H1 (cell line): ENCODE data around the gene RNF214. TPM values are rescaled to one million over a fixed set of nuclear protein-coding genes. Genes with fewer than 3 reads are reported as not detected.

Experiments used
- NANOG ChIP-seq: IDR thresholded peaks from 2 replicates; pipeline ENCODE4 v1.6.1; 2011; ENCODE audit warnings: low read length, low read depth, mild to moderate bottlenecking, inconsistent platforms; ENCODE audit not compliant: insufficient read depth, poor library complexity, severe bottlenecking
- polyA plus RNA-seq, 7 experiments: library from polyadenylated mRNA; depleted of rRNA in 3 of 7; stranded (reverse) in 5 of 7; unstranded in 2 of 7; fragments of >200 nt in 5 of 7; fragments of 200-250 nt in 2 of 7; gene quantifications; 1 replicate in 5 of 7; 2 replicates in 1 of 7; 4 replicates in 1 of 7; pipeline versions ENCODE4 v1.2.1 to v1.2.3, GENCODE V29; 2011 to 2013; ENCODE audit warnings: missing spikeins in 2 of 7, mixed read lengths in 2 of 7
- total RNA-seq: library from RNA; stranded (reverse); fragmentation: NEBNext Ultra II Directional; extraction: Animal tissue kit (Norgen Biotek cat#: 25700); gene quantifications from 2 replicates; pipeline ENCODE4 v1.2.1, GENCODE V29; 2021

Gene RNF214
- total and polyA plus RNA-seq, 2 of the 8 experiments (the other 6 are each of a cell fraction or from before 2014, with no cell fraction given) = 34.9 to 35.6 TPM

DNA sequence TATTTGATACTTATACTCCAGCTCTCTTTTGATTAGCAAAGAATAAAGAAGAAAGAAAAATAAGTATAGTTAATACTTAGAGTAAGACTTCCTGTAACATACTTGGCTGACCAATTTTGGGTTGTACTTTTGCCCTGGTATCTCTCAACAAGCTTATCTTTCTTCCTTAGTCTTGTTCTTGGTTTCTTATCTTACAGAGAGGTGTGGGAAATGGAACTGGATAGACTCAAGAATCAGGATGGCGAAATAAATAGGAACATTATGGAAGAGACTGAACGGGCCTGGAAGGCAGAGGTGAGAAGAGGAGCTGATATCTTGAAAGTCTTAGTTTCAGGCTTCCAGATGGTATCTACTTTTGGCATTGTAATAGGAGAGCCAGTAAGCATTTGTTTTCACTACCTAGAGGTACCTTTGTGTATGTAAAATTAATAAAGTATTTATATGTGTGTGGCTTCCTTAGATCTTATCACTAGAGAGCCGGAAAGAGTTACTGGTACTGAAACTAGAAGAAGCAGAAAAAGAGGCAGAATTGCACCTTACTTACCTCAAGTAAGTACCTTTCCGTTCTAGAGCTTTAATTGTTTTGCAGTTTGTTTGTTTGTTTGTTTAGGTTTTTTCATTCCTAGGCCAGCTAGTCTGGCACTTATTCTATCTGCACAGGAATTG, 47.4 kb downstream of the RNF214 start (continued):
- TF ChIP-seq NANOG = no peak
